ENCODE data around the gene PKHD1.

DNA sequence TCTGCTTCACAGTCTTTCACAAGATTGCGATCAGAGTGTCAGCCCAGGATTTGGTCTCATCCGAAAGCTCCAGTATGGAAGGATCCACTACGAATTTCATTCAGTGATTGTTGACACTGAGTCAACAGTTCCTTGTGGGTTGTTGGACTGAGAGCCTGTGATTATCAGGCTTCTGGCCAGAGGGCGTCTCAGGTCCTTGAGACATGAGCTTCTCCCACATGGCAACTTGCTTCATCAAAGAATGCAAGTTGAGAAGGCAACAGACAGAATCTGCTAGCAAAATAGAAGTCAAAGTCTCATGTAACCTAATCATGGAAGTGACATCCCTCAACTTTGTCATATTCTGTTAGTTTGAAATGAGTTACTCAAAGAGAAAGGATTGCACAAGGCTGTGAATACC is 40.5 kb upstream of the PKHD1 start:
- TF ChIP-seq POLR2A (IDR thresholded peaks at IDR 0.05): no peak
- TF ChIP-seq POLR2AphosphoS5 (IDR thresholded peaks at IDR 0.05): no peak
- TF ChIP-seq, protein P1, sequence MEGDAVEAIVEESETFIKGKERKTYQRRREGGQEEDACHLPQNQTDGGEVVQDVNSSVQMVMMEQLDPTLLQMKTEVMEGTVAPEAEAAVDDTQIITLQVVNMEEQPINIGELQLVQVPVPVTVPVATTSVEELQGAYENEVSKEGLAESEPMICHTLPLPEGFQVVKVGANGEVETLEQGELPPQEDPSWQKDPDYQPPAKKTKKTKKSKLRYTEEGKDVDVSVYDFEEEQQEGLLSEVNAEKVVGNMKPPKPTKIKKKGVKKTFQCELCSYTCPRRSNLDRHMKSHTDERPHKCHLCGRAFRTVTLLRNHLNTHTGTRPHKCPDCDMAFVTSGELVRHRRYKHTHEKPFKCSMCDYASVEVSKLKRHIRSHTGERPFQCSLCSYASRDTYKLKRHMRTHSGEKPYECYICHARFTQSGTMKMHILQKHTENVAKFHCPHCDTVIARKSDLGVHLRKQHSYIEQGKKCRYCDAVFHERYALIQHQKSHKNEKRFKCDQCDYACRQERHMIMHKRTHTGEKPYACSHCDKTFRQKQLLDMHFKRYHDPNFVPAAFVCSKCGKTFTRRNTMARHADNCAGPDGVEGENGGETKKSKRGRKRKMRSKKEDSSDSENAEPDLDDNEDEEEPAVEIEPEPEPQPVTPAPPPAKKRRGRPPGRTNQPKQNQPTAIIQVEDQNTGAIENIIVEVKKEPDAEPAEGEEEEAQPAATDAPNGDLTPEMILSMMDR (IDR thresholded peaks at IDR 0.05): no peak

Data from suprapubic skin (tissue), 4 donors.